Stimulated activated CD4-positive, alpha-beta T cell treated with anti-CD3 and anti-CD28 coated beads, Interleukin-12 subunit alpha, Interleukin-12 subunit beta, amount 100 ng/mL, for 24 hours (primary cell): ENCODE data around the gene NBEA.

Experiments used
- DNase-seq, 2 experiments: peaks; one replicate each; pipeline ENCODE4 v3.0.0-alpha.2; 2020; ENCODE audit warnings: low read depth in 2 of 2

NBEA gene

DNA sequence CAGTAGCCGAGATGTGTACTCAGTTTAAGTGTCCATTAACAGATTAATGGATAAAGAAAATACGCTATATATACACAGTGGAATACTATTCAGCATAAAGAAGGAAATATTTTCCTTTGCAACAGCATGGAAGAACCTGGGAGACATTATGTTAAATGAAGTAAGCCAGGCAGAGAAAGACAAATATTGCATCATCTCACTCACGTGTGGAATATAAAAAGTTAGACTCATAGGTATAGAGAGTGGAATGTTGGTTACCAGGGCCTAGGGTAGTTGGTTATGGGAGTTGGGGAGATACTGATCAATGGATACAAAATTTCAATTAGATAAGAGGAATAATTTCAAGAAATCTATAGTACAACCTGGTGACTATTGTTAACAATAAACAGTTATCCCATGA, 324.3 kb downstream of the NBEA start:
- DNase-seq = no peak

DNA sequence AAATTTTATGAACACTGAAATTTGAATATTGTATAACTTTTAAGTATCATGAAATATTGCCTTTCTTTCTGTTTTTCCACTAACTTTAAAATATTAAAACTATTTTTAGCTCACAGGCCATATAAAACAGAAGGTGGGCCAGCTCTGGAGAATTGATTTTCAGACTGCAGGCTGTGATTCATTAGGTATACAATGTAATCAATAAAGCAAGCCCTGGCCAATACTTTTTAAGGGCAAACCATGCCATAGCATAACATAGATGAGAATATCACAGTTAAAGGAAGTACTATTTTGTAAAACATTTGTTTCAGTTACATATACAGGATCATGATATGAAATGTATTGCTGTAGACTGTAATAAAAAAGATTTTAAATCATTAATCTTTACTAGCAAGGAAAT, 336.8 kb downstream of the NBEA start:
- no peak for DNase-seq

DNA sequence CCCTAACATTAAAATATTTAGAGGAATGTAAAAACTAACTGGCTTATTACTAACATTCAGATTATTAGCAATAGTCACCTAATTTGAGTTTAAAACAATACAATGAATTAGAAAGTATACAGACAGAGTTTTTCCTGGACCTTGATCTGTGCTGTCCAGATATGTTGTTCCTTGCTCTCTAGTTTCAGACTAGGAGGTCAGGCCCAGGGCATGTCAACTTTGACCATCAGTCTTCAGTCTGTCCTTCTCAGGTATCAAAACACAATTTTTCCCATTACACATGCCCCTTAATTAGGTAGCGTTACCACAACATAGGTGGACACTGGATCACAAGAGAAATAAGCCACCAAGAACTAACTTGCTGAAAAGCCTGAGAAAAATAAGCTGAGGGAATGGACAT, 337.4 kb downstream of the NBEA start:
- DNase-seq = no peak

DNA sequence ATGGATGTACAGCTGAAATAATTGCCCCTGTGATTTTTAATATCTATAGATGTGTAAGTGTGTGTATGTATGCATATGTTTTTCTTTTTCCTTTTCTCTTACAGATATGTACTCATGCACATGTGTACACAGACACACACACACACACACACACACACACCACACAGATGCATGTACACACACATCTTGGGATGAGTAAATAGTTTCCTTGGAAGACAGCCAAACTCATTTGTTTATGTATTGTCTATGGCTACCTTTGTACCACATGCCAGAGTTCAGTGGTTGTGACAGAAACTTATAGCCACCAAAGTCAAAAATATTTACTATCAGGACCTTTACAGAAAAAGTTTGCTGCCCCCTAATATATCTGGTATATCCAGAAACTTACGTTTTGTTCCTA, 341.8 kb downstream of the NBEA start:
- no peak for DNase-seq

DNA sequence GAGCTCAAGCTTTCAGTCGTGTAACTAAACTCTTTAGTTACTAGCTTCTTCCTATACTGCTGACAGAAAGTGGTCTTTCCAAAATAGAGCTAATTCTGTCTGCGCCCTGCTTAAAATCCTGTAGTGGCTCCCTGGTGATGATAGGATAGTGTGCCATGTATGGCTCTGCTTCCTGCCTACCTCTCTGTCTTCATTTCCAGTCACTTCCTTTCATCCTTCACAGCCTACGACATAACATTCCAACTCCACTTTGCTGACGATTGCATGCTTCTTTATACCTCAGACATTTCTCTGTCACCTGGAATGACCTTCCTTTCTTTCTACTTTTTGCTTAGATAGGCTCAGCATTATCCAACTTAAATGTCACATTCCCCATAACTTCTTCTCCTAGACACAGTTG, 343.6 kb downstream of the NBEA start:
- DNase-seq = no peak

DNA sequence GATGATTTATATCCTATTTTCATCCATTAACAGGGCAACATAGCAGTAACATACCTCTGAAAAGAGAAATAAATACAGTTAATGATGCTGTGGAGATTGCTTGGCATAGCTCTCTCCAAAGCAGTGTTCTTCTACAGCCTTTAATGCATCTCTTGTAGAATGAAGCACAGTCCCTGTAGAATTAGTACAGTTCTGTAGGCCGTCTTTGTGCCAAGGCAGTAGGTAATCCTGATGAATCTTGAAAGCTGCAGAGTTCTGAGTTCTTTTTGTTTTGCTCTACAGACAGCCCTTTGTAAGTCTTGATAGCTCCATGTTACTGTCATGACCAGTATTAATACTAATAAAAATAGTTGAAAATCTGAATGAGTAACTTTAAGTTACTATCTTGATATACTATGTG, 350.3 kb downstream of the NBEA start:
- DNase-seq = no peak

DNA sequence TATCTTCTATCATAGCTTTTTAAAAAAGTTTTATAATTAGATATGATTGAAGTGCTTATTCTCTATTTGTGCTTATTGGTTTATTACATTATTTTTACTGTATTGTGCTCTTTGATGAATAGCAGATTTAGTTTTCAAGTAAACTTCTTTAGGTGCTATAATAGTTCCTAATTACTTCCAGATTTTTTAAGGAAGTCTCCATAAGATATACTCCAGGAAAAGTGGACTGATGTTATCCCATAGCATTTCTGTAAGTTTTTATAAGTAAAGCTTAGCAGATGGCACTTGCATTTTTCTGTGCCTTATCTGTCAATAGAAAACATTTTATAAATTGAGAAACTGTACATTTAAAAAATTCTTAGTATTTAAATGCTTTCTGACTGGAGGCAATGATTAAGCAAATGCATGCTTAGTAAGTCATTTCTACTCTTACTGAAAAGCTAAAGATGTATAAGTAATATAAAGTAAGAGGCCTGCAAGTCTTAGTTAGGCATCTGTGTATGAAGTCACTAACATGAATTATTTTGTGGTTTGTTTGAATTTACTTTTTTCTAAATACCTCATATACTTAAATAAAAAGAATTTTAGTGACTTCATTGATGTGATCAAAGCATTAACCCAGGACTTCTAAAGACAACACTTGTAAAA, 351.6 kb downstream of the NBEA start:
- no peak for DNase-seq

DNA sequence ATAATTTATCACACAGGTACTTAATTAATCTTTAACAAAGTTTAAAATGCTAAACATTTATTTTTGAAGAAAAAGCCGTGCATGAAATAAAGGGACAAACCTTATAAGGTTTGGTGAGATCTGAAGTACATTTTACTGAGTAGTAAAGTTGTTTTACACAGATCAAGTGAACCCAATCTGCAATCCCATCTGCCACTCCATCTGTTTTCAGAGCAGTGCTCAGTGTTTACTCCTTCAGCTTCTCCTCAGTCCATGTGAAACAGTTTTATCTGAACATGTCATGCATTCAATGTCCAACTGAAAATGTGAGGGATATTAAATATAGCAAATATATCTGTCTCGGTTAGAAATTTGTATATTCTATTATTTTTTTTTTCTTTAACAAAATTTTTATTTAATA, 367.6 kb downstream of the NBEA start:
- no peak for DNase-seq

DNA sequence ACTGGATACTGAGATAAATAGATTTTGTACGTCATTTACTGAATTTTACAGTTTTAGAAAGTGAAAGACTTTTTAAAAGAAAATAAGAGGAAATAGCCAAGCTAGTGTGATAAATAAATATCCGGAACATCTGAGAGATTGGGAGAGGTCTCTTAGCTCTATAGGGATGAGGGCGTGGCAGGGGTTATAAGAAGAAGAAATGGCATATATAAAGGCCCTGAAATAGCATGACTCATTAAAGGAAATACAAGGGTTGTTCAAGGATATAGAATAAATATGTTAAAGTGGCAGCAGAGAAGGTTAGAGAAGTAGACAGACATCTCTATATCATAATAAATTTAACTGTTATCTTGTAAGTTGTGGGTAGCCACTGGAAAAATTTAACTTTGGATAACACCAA, 390.1 kb downstream of the NBEA start:
- no peak for DNase-seq

DNA sequence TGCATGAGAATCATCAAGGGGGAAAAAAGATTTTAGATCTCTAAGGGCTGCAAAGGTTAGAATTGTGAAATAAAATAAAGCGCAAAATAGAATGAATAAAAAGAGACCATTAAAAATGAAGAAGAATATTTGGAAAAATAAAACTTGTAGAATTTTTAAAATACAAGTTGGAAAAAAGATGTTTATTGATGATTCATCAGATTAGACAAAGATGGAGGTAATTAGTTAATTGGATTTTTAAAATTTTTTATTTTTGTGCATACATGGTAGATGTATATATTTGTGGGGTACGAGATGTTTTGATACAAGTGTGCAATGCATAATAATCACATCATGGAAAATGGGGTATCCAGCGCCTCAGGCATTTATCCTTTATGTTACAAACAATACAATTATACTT, 391.1 kb downstream of the NBEA start:
- no peak for DNase-seq

DNA sequence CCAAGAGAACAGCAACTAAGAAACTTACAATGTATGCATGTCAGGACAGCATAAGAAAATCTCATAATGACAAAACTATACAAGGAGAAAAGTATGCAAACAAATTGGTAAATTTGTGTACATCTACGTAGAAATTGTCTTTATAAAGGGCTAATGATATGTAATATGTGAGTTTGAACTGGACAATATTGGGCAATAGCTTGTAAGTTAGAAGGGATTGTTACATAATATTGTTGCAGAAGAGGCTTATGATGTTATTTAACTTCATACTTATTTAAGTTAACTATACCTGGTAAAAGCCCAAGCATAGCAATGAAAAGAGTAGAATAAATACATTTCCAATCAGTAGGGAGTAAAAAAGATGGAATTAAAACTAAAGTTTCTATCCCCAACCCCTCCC, 400.4 kb downstream of the NBEA start:
- DNase-seq = no peak

DNA sequence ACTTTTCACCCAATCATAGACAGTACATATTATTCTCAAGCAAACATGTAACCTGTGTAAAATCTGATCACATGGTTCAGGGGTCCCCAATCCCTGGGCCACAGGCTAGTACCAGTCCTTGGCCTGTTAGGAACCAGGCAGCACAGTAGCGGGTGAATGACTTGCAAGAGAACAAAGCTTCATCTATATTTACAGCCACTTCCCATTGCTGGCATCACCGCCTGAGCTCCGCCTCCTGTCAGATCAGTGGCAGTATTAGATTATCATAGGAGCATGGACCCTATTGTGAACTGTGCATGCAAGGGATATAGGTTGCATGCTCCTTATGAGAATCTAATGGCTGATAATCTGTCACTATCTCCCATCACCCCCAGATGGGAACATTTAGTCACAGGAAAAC, 401.3 kb downstream of the NBEA start:
- DNase-seq = no peak

DNA sequence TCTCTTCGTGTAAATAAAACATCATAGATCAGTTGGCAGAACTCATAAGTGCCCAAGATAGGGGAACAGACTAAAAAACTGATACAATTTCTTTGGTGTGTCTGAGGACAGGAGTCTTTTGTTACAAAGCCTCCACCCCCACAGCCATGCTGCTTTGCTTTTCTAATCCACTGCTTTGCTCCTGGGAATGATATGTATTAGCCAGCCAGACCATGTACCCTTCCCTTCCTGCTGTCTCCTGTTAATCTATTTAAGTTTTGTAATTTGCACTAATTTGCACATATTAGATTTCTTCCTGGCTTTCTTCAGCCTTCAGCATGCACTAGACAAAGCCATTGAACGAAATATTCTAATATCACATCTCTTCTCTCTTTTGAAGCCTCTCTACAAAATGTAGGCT, 403.9 kb downstream of the NBEA start:
- DNase-seq = no peak

DNA sequence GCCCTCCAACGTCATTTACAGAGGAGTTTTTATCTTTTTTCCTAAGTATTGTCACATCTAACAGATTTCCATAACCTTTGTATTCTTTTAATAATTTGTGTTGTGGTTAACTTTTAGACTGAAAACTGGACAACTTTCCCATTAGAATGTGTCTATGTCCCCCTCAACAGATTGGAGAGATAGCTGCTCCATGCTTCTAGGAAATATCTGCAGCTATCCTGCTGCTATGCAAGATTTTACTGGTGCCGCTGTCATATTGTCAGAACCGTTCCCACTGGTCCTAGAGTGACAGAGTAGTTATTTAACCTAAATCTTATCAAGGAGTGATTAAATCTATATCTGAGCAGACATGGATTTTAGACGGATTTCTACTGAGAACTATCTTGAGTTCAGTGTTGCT, 404.4 kb downstream of the NBEA start:
- no peak for DNase-seq

DNA sequence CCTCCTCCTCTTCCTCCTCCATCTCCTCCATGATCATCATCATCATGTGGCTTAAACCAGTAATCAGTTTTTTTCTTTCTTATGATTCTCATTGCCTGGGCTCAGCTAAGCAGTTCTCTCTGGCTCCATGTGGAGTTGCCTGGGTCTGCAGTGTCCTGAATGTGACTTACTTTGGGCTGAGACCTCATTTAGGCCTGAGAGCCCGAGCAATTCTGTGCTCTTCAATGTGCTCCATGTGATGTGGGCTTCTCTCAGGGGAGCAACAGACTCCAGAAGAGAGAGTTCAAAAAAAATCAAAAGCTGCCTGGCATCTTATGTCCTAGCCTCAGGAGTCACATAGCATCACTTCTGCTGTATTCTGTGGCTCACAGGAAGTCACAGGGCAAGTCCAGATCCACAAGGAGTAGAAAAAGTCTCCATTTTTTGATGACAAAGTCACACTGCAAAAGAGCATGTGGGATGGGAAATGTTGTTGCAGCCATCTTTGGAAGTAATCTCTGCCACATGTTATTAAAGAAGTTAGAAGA, 405.7 kb downstream of the NBEA start:
- no peak for DNase-seq

DNA sequence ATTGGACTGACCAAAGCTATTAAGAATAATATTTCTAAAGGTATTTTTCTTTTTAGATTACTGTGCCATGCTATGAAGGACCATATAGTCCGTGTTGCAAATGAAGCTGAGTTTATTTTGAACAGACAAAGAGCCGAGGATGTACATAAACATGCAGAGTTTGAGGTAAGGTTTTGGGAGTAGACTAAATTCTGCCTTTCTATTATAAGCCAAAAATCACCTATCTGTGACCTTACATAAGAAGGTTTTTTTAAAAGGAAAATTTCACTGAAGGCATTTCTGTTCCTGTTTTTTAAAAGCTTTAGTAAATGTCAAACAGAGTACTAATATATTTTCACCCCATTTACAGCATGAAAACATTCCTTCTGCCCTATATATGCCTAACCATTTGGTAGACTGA, 407.0 kb downstream of the NBEA start:
- no peak for DNase-seq

DNA sequence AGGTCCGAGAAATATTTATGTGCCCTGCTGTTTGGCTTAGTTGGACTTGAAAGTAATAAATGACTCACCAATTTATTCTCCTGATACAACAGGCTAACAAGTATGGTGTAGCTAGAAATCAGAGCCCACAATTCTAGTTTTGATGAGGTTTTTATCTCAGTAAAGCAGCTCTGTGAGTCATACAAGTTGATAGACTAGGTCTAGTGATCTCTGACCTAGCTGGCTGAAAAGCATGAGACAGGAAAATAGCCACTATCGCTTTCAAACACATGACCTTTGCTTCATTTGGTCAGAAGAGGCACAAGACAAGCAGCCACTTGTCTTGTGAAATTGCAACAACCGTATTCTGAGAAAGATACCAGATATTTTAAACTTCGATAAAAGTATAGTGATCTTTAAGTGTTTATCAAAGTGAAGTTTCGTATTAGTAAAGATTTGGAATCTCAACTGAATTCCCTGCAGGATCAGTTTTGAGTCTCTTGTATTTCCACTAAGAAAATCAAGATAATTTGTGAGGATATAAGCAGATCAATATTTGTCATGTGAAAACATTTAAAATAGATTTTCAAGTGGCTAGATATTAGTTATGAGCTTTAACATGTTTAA, 407.7 kb downstream of the NBEA start:
- no peak for DNase-seq

DNA sequence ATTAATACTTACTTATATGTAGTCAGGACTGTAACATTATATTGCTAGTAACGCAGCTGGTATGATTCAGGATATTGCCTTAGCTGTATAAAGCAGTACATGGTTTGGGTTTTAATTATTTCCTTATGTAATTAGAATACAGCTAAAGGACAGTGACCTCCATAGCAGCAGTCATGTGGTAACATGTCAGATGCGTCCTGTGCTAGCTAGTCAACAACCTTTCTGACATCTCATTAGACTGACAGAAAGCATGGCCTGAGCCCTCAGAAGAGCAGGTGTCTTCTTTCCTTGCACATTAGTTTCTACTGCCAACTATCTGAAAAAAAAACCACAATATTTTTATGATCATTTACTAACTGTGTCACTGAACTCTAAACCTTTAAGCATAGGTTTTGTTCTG, 412.2 kb downstream of the NBEA start:
- no peak for DNase-seq

DNA sequence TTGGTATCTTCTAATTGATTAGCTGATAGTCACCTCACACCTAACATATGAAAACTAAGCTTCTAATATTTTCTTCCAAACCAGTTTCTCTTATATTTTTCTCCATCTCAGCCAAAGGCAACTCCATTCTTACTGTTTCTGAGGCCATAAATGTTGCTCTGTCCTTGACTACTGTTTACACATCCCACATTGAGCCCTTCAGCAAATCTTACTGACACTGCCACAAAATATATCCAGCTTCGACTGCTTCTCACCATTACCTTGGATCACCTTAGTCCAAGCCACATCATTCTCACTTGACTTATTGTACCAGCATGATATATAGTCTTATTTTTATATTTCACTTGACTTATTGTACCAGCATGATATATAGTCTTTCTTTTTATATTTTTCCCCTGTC, 412.8 kb downstream of the NBEA start:
- DNase-seq = no peak

DNA sequence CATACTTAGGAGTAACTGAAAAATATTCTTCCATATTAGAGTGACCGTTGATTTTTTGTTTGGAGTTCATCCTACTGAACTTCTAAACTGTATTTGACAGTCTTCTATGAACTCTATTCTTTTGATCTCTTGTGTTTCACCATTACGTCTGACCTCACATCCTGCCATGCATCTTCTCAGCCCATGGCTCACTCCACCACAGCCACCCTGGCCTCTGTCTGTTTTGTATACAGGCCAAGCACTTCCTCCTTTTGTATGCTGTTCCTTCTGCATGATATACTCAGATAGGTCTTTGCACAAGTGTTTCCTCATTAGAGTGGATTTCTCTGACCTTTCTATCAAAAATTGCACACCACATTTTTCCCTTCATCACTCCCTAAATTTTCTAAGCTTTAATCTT, 414.5 kb downstream of the NBEA start:
- no peak for DNase-seq

DNA sequence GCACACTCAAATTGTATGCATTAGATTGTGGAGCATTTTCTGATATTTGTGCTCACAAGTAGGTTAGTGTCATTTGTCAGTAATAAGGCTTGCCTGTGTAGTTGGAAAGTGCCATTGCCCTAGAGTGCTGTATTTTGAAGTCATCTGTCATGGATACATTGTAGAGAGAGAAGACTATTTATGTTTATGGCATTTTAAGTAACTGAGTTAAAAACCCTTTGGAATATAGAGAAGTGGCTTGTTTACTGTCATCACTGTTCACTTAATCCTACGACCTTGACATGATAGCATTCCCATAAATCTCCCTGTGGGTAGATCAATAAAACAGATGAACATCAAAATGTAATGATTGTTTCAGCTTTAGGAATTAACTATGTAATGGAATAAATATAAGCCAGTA, 423.8 kb downstream of the NBEA start:
- DNase-seq = no peak

DNA sequence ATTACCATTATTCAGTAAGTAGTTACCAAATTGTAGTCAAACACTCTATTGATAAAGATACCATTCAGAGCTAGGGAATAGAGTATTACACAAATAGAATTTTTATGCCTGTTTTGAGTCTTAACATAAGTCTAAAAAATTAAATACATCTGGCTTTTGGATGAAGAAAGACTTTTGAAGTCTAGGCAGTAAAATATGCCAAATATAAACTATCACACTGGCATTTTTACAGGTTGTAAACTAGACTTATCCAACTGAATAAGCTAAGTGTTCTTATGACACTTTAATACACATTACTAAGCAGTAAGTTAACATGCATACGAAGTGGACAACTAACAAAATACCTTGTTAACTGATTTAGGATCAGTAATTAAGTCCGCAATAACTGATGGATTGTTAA, 425.5 kb downstream of the NBEA start:
- DNase-seq = no peak

DNA sequence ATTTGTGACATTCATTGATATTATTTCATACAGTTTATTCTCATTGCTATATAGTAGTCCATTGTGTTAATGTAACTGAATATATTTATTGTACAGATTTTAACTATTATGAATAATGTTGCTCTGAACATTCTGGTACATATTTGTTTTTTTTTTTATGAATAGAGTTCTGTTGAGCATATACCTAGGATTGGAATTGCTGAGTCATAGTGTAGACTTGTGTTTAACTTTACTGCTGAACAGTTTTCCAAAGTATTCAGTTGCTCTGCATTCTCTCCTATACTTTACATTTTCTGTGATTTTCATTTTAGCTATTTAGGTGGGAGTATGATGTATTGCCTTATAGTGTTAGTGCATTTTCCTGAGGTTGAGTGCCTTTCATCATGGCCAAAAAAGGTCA, 436.9 kb downstream of the NBEA start:
- no peak for DNase-seq

DNA sequence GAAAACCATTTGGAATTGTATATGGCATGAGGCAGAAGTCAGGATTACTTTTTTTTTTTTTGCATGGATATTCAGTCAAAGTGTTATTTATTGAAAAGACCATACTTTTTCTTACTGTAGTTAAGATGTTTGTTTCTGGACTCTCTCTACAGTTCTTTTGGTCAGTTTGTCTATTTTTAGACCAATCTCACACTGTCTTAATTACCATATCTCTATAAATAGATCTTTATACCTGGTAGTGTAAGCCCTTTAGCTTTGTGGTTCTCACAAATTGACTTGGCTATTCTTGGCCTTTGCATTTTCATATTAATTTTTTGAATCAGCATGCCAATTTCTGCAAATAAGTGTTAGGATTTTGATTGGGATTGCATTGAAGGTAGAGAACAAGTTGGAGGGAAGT, 437.6 kb downstream of the NBEA start:
- no peak for DNase-seq
